ENCODE data around the gene CEP164.

Gene CEP164

DNA sequence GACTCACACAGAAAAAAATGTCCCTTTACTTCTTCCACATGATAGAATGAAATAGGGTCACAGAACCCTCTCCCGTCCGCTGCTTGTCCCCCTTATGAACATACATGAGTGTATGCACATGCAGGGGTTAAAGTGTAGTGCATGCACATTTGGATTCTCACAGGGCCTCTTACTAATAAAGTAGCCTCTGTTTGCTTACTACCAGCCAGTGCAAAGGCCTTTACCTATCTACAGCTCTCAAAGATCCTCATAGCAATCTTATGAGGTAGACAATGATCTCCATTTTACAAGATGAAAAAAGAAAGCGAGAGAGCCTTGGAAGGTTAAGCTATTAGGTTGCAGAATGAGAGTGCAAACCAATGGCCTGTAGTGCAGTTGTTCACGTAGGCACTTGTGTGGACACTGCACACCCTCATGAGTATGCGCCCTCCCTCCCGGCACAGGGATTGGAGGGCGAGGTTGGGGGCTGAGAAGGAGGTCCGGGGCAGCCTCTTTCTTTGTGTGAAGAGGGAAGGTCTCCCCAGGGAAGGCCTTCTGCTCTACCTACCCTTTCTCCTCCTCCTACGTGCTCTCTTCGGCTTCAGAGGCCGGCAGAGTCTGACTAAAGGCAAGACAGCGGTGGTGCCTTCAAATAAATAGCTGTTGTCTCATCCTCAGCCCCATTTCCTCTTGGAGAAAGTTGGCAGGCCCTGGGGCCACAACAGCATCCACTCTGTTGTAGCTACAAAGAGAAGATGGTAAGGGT is 91.3 kb downstream of the CEP164 start:
- no peak overlapping the region for H3K4me3 ChIP-seq (ENCODE audit: low read depth, low read length)
- TF ChIP-seq, protein P1, sequence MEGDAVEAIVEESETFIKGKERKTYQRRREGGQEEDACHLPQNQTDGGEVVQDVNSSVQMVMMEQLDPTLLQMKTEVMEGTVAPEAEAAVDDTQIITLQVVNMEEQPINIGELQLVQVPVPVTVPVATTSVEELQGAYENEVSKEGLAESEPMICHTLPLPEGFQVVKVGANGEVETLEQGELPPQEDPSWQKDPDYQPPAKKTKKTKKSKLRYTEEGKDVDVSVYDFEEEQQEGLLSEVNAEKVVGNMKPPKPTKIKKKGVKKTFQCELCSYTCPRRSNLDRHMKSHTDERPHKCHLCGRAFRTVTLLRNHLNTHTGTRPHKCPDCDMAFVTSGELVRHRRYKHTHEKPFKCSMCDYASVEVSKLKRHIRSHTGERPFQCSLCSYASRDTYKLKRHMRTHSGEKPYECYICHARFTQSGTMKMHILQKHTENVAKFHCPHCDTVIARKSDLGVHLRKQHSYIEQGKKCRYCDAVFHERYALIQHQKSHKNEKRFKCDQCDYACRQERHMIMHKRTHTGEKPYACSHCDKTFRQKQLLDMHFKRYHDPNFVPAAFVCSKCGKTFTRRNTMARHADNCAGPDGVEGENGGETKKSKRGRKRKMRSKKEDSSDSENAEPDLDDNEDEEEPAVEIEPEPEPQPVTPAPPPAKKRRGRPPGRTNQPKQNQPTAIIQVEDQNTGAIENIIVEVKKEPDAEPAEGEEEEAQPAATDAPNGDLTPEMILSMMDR (IDR thresholded peaks at IDR 0.05; ENCODE audit: low read depth, low read length, missing control alignments): no peak

DNA sequence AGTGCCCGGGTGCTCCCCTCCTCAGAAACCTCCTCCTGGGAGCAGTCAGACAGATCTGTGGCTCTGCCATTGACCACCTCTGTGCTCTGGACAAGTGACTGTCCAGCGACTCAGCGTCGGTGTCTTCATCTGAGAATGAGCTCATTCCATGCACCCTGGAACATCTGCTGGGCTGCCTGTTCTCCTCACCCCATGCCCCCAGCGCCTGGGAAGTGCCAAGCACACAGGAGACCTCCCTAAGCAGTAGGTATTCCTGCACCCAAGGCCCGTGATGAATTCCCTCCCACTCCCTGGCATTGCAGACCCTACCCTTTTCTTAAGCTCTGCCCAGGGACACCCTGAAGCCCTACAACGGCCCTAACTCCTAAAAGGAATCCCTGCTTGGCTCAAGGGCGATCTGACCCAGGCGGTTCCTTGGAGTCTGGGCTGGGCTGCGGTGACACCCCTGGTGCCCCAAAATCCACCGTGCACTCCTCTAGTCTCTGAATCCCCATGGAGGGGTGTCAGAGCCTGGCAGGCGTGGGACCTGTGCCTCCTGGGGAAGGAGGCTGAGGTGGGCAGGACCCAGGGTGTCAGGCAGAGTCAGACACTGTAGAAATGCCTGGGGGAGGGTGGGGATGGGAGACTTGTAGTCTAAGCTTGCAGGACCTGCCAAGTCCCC is 92.0 kb downstream of the CEP164 start:
- no peak for DNase-seq (ENCODE audit: low read depth)
- no peak overlapping the region for H3K4me3 ChIP-seq (ENCODE audit: low read depth, low read length)
- TF ChIP-seq, protein P1 (IDR thresholded peaks at IDR 0.05; ENCODE audit: low read depth, low read length, missing control alignments): no peak

More for the DNA sequence above, 91.3 kb downstream of the CEP164 start:
- DNase-seq (ENCODE audit: low read depth): no peak

DNA sequence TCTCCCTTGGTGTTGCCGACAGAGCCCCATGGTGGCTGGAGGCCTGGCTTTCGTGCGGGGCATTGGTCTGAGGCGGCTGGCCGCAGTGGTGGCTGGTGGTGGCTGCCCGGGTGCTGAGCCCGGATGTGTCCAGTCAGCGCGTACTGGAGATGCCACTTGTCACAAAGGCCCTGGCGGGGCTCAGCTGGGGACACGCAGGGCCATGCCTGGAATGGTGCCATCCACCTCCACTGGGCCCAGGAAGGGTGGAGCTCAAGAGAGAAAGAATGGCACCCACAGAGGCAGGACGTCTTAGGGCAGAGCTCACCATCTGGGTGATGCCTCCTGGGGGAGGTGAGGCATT is 92.5 kb downstream of the CEP164 start:
- TF ChIP-seq, protein P1 (IDR thresholded peaks at IDR 0.05; ENCODE audit: low read depth, low read length, missing control alignments): no peak
- no peak overlapping the region for H3K4me3 ChIP-seq (ENCODE audit: low read depth, low read length)
- no peak for DNase-seq (ENCODE audit: low read depth)

DNA sequence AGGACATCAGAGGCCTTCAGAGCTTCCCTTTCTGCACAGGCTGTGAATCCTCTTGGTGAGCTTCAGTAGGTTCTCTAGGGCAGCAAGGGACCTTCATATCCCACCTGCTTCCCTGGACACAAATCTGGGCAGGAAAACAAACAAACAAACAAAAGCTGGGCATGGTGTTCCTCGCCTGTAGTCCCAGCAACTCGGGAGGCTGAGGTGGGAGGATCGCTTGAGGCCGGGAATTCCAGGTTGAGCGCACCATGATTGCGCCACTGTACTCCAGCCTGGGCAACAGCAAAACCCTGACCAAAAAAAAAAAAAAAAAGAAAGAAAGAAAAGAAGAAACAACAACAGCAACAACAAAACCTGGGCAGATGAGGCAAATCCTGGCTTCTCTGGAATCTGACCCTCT is 92.9 kb downstream of the CEP164 start:
- no peak overlapping the region for H3K4me3 ChIP-seq (ENCODE audit: low read depth, low read length)
- TF ChIP-seq, protein P1 (IDR thresholded peaks at IDR 0.05; ENCODE audit: low read depth, low read length, missing control alignments): no peak
- DNase-seq (ENCODE audit: low read depth): no peak

DNA sequence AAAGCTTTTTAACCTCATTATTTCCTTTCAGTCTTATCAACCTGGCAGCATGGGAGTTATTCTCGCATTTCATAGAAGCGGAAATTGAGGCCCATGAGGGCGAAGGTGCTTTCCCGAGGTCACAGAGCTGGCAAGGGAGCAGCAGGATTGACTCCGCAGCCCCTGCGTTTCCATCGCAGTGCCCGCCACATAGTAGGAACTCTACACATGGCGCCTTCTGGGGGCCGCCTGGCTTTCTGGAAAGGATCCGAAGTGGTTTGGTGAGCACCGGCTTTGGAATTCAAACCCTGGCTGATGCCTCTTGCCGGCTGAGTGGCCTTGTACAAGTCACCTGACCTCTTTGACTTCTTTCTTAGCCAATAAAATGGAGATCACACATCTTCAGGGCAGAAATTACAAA is 93.4 kb downstream of the CEP164 start:
- TF ChIP-seq, protein P1 (IDR thresholded peaks at IDR 0.05; ENCODE audit: low read depth, low read length, missing control alignments): no peak
- no peak for DNase-seq (ENCODE audit: low read depth)
- H3K4me3 ChIP-seq (ENCODE audit: low read depth, low read length): no peak overlapping the region

DNA sequence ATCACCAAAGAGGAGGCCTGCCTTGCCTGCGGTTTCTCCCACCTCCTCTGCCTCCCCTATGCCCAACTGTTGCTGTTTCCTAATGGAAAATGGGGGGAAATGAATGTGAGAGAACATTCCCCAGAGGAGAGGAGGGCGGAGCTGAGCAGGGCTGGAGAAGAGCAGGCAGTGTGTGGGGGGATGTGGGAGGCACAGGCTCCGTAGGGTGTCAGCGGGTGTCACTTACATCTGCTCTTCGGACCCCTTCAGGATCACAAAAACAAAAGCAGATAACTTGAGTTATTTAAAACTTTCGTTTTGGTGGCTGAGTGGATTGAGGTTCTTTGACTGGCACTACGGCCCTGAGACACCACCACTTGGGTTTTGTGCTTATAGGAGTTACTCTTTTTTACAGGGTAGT is 93.8 kb downstream of the CEP164 start:
- TF ChIP-seq, protein P1 (IDR thresholded peaks at IDR 0.05; ENCODE audit: low read depth, low read length, missing control alignments): no peak
- no peak for DNase-seq (ENCODE audit: low read depth)
- no peak overlapping the region for H3K4me3 ChIP-seq (ENCODE audit: low read depth, low read length)

Measured in GM12864 (cell line).